ENCODE data around the gene NOTCH1. TPM values are rescaled to one million over a fixed set of nuclear protein-coding genes. Genes with fewer than 3 reads are reported as not detected.
"Not testable (repeated sequence)": the region's sequence is repeated elsewhere in the genome, so short reads cannot be mapped to it uniquely, and the experiment has no call there.

Gene NOTCH1
- total RNA-seq, 3 donors from 2014 or later: 124 to 128 (median 125) TPM

GRCh38 chr9:136562746-136563495, 17.1 kb upstream of the NOTCH1 start:
- no peak for ATAC-seq
- Mint-ChIP-seq H3K27me3 (ENCODE audit: low read depth) (no peaks in the 10 kb centered on the region), H3K9me3 (peaks cover 5% of the 10 kb centered on the region), H3K36me3 (ENCODE audit: insufficient read depth) (peaks cover 3% of the 10 kb centered on the region), H3K4me1 (ENCODE audit: low read depth) (peaks cover 7% of the 10 kb centered on the region), H3K4me3 (no peak overlapping the region)
- DNase-seq: no peak

- Mint-ChIP-seq H3K4me1 (ENCODE audit: low read depth) (peaks cover 7% of the 10 kb centered on the region), H3K4me3 (no peak overlapping the region)
Measured at GRCh38 chr9:136561779-136562178, 15.9 kb upstream of the NOTCH1 start.

DNA sequence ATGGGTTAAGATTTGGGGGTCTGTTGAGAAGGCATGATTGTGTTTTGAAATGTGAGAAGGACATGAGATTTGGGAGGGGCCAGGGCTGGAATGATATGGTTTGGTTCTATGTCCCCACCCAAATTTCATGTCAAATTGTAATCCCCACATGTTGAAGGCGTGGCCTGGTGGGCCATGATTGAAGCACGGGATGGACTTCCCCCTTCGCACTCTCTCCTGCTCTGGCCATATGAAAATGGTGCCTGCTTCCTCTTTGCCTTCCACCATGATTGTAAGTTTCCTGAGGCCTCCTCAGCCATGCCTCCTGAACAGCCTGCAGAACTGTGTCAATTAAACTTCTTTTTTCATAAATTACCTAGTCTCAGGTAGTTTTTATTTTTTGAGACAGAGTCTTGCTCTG, 14.7 kb upstream of the NOTCH1 start:
- no peaks in the 10 kb centered on the region for H3K27me3 Mint-ChIP-seq (ENCODE audit: low read depth)
- H3K36me3 Mint-ChIP-seq (ENCODE audit: insufficient read depth): peaks cover 3% of the 10 kb centered on the region
- peaks cover 5% of the 10 kb centered on the region for H3K9me3 Mint-ChIP-seq
- DNase-seq (no peak), ATAC-seq (no peak)
- no peak overlapping the region for H3K4me3 Mint-ChIP-seq
- H3K4me1 Mint-ChIP-seq (ENCODE audit: low read depth): peaks cover 7% of the 10 kb centered on the region

More at GRCh38 chr9:136561779-136562178, 15.9 kb upstream of the NOTCH1 start:
- peaks cover 5% of the 10 kb centered on the region for H3K9me3 Mint-ChIP-seq
- no peak for ATAC-seq
- H3K36me3 Mint-ChIP-seq (ENCODE audit: insufficient read depth): peaks cover 3% of the 10 kb centered on the region
- DNase-seq: no peak
- H3K27me3 Mint-ChIP-seq (ENCODE audit: low read depth): no peaks in the 10 kb centered on the region

DNA sequence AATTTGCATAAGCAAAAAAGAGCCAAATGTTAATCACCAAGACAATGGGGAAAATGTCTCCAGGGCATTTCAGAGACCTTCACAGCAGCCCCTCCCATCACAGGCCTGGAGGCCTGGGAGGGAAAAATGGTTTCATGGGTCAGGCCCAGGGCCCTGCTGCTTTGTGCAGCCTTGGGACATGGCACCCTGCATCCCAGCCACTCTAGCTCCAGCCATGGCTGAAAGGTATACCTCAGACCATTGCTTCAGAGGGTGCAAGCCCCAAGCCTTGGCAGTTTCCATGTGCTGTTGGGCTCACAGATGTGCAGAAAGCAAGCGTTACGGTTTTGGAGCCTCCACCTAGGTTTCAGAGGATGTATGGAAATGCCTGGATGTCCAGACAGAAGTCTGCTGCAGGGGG, 13.5 kb upstream of the NOTCH1 start:
- not testable (repeated sequence) for H3K36me3 Mint-ChIP-seq (ENCODE audit: insufficient read depth); H3K27me3 Mint-ChIP-seq (ENCODE audit: low read depth); H3K4me3 Mint-ChIP-seq; H3K9me3 Mint-ChIP-seq; ATAC-seq; H3K4me1 Mint-ChIP-seq (ENCODE audit: low read depth); DNase-seq

DNA sequence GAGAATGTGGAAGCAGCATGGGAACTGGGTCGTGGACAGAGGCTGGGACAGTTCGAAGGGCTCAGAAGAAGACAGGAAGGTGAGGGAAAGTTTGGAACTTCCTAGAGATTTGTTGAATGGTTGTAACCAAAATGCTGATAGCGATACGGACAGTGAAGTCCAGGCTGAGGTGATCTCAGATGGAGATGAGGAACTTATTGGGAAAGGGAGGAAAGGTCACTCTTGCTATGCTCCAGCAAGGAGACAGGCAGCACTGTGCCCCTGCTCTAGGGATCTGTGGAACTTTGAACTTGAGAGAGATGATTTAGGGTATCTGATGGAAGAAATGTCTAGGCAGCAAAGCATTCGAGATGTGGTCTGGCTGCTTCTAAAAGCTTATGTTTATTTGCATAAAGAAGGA, 13.0 kb upstream of the NOTCH1 start:
- not testable (repeated sequence) for ATAC-seq; H3K4me1 Mint-ChIP-seq (ENCODE audit: low read depth); H3K36me3 Mint-ChIP-seq (ENCODE audit: insufficient read depth); DNase-seq; H3K4me3 Mint-ChIP-seq; H3K9me3 Mint-ChIP-seq; H3K27me3 Mint-ChIP-seq (ENCODE audit: low read depth)

- Mint-ChIP-seq H3K4me3 (no peak overlapping the region), H3K4me1 (ENCODE audit: low read depth) (peaks cover 5% of the 10 kb centered on the region), H3K36me3 (ENCODE audit: insufficient read depth) (peaks cover 3% of the 10 kb centered on the region), H3K9me3 (peaks cover 5% of the 10 kb centered on the region), H3K27me3 (ENCODE audit: low read depth) (no peaks in the 10 kb centered on the region)
- DNase-seq (no peak), ATAC-seq (no peak)
Measured at GRCh38 chr9:136558373-136558772, 12.5 kb upstream of the NOTCH1 start.

- Mint-ChIP-seq H3K36me3 (ENCODE audit: insufficient read depth) (peaks cover 3% of the 10 kb centered on the region), H3K27me3 (ENCODE audit: low read depth) (no peaks in the 10 kb centered on the region)
Measured at GRCh38 chr9:136557036-136557435, 11.2 kb upstream of the NOTCH1 start.

DNA sequence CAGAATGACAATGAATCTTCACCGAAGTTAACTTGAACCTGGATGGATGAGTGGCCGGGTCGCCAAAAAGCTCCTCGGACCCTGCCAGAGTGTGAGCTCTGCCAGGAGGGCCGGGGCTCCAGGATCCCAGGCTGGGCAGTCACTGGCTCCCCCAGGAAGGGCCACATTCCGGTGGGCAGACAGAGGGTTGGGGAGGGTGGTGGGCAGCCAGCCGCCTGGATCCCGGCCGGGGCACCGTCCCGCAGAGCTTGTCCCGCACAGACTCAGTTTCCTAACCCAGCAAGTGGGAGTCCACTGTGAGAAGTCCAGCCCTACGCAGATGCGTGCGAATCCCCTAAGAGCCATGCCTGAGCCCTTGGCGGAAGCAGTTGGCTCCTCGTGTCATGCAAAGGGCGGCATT, 10.3 kb upstream of the NOTCH1 start:
- ATAC-seq (no peak), DNase-seq (no peak)
- no peak overlapping the region for H3K4me3 Mint-ChIP-seq
- peaks cover 16% of the 10 kb centered on the region for H3K4me1 Mint-ChIP-seq (ENCODE audit: low read depth)
- H3K9me3 Mint-ChIP-seq: peaks cover 5% of the 10 kb centered on the region
- no peaks in the 10 kb centered on the region for H3K27me3 Mint-ChIP-seq (ENCODE audit: low read depth)
- peaks cover 3% of the 10 kb centered on the region for H3K36me3 Mint-ChIP-seq (ENCODE audit: insufficient read depth)

More at GRCh38 chr9:136557036-136557435, 11.2 kb upstream of the NOTCH1 start:
- ATAC-seq: no peak
- Mint-ChIP-seq H3K4me3 (no peak overlapping the region), H3K4me1 (ENCODE audit: low read depth) (peaks cover 10% of the 10 kb centered on the region), H3K9me3 (peaks cover 5% of the 10 kb centered on the region)
- DNase-seq: no peak

DNA sequence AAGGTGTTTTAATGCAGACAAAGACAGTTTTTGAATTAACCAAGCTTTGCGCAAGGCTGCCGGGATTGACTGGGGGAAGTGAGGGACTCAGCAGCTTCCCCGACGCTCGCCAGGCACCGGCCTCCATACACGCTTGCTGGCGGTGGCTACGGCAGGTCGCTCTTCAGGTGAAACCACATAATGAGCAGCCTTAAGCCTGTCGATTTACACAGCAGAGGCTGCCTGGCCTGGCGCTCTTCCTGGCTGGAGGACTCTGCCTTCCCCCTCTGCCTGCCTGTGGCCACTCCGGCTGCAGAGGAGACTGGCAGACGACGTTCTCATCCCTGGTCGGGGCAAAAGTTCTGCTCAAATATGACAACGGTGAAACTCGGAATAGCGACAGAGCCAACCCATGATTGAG, 9.0 kb upstream of the NOTCH1 start:
- no peak for DNase-seq
- H3K9me3 Mint-ChIP-seq: peaks cover 5% of the 10 kb centered on the region
- H3K4me1 Mint-ChIP-seq (ENCODE audit: low read depth): peaks cover 21% of the 10 kb centered on the region
- no peaks in the 10 kb centered on the region for H3K27me3 Mint-ChIP-seq (ENCODE audit: low read depth)
- H3K4me3 Mint-ChIP-seq: no peak overlapping the region
- peaks cover 3% of the 10 kb centered on the region for H3K36me3 Mint-ChIP-seq (ENCODE audit: insufficient read depth)
- ATAC-seq: no peak

DNA sequence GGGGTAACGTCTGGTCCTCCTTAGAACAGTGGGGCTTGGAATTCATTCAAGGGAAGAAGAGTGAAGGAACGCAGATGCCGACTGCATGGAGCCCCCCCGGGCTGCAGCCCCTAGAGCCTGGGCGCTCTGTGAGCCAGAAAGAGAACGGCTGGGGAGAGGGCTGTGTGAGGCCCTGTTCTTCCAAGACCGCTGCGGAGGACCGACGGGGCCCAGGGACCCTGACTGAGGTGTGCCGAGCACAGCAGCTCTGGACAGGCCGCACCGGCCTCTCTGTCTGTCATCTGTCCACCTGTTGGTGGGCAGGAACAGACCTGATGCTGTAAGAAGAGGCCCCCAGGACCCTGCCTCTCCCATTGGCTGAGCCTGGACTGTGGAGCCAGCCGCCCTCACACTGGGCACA, 7.7 kb upstream of the NOTCH1 start:
- H3K4me1 Mint-ChIP-seq (ENCODE audit: low read depth): peaks cover 18% of the 10 kb centered on the region

DNA sequence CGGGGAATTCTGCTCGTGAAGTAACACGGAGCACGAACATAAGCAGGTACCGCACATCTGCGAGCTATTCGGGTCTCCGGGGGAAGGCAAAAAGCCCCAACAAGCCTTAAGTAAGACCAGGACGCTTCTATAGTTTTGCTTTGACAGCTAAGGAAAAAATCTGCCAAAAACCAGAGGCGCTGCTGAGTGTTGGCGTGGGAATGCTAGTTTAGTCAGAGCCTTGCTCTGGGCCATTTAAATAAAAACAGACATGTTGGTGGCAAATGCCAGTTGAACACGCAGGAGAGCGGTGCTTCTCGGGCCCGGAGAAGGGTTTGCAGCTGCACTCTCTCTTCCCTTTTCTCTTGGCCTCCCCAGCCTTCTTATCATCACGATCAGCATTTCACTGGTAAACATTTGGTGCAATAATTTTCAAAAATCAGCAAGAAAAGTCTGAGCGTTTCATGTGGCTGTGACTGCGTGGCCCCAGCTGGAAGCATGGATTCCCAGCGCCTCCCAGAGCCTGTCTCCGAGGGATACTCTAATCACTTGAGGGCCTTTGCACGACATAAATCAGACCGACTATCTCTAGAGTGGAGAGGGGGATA, 6.4 kb upstream of the NOTCH1 start:
- DNase-seq (no peak), ATAC-seq (peak; percentile 27 to 55)
- no peaks in the 10 kb centered on the region for H3K9me3 Mint-ChIP-seq
- no peak overlapping the region for H3K4me3 Mint-ChIP-seq
- H3K36me3 Mint-ChIP-seq (ENCODE audit: insufficient read depth): no peaks in the 10 kb centered on the region
- H3K4me1 Mint-ChIP-seq (ENCODE audit: low read depth): peaks cover 16% of the 10 kb centered on the region
- no peaks in the 10 kb centered on the region for H3K27me3 Mint-ChIP-seq (ENCODE audit: low read depth)

More for the DNA sequence above, 7.7 kb upstream of the NOTCH1 start:
- DNase-seq (no peak), ATAC-seq (no peak)
- no peak overlapping the region for H3K4me3 Mint-ChIP-seq
- peaks cover under 1% of the 10 kb centered on the region for H3K36me3 Mint-ChIP-seq (ENCODE audit: insufficient read depth)
- peaks cover 1% of the 10 kb centered on the region for H3K9me3 Mint-ChIP-seq
- no peaks in the 10 kb centered on the region for H3K27me3 Mint-ChIP-seq (ENCODE audit: low read depth)

DNA sequence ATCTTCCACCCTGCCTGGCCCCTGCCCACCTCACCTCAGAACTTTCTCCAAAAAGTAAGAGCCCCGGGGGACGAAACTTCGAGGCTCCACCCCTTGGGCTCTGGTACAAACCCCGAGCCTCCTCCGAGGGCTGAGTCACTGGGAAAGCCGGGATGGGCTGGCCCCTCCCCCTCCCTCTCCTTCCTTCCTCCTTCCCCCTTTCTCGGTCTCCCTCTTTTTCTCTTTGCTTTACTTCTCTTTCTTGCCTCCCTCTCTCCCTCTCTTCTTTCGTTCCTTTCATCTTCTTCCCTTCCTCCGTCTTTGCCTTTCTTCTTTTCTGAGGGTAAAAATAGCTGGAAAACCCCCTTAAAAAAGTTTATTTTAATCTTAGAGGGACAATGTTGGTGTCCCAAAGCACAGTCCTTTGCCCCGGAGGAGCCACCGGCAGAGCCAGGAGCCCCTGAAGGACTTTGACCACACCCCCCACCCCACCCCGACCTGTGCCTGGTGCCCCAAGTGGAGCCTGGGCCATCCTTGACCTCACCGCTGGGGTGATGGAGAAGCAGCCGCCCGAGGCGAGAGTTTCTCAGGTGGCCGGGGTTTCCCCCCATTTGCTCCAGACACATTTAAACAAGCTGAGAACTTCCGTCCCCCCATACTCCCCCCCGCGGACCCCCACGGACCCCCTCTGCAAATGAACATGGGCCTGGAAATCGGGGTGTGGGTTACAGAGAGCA, 5.7 kb upstream of the NOTCH1 start:
- no peaks in the 10 kb centered on the region for H3K36me3 Mint-ChIP-seq (ENCODE audit: insufficient read depth)
- H3K4me3 Mint-ChIP-seq: no peak overlapping the region
- ATAC-seq (no peak), DNase-seq (no peak)
- H3K27me3 Mint-ChIP-seq (ENCODE audit: low read depth): no peaks in the 10 kb centered on the region
- no peaks in the 10 kb centered on the region for H3K9me3 Mint-ChIP-seq
- peaks cover 21% of the 10 kb centered on the region for H3K4me1 Mint-ChIP-seq (ENCODE audit: low read depth)

- H3K9me3 Mint-ChIP-seq: no peaks in the 10 kb centered on the region
- H3K36me3 Mint-ChIP-seq (ENCODE audit: insufficient read depth): no peaks in the 10 kb centered on the region
- DNase-seq (no peak), ATAC-seq (no peak)
- H3K4me3 Mint-ChIP-seq: no peak overlapping the region
- no peaks in the 10 kb centered on the region for H3K27me3 Mint-ChIP-seq (ENCODE audit: low read depth)
- peaks cover 22% of the 10 kb centered on the region for H3K4me1 Mint-ChIP-seq (ENCODE audit: low read depth)
Measured at GRCh38 chr9:136550439-136551289, 4.8 kb upstream of the NOTCH1 start.

Data from activated T-cell treated with anti-CD3 and anti-CD28 coated beads, Interleukin-2, amount 50 U/mL, for 4 hours (primary cell).